Stimulated activated CD8-positive, alpha-beta memory T cell treated with anti-CD3 and anti-CD28 coated beads, Interleukin-7, amount 100 ng/mL, for 1 hour (primary cell): ENCODE measurements around the gene PRR14L.
A peak's percentile ranks its signal among the peaks of the same experiment; 100 is the strongest.
"Not testable (repeated sequence)": the region's sequence is repeated elsewhere in the genome, so short reads cannot be mapped to it uniquely, and the experiment has no call there.

Experiments
- DNase-seq, 2 donors: peaks; one replicate each; pipeline ENCODE4 v3.0.0-alpha.2; 2020; ENCODE audit warnings: low read depth in 2 of 2

The PRR14L gene

GRCh38 chr22:31749636-31750364 is at the start of gene PRR14L:
TSS of gene PRR14L (minus strand) at chr22:31750132. CDS start at chr22:31738860, 11,272 bp downstream.
- DNase-seq: peak; percentile 99 to 100

GRCh38 chr22:31799358-31799757 is 49.4 kb upstream of the PRR14L start:
- not testable (repeated sequence) for DNase-seq

GRCh38 chr22:31790240-31790639 is 40.3 kb upstream of the PRR14L start:
- no peak for DNase-seq

GRCh38 chr22:31789803-31790202 is 39.9 kb upstream of the PRR14L start:
- no peak for DNase-seq

- DNase-seq: no peak
Observed at GRCh38 chr22:31776231-31776630, 26.3 kb upstream of the PRR14L start.

GRCh38 chr22:31773416-31773815 is 23.5 kb upstream of the PRR14L start:
- DNase-seq: no peak

- DNase-seq: no peak
Observed at GRCh38 chr22:31768422-31769059, 18.6 kb upstream of the PRR14L start.

- no peak for DNase-seq
Observed at GRCh38 chr22:31764785-31765184, 14.9 kb upstream of the PRR14L start.

GRCh38 chr22:31758860-31759259 is 8.9 kb upstream of the PRR14L start:
- not testable (repeated sequence) for DNase-seq

GRCh38 chr22:31757265-31757664 is 7.3 kb upstream of the PRR14L start:
- DNase-seq: no peak

- DNase-seq: no peak
Observed at GRCh38 chr22:31754813-31755212, 4.9 kb upstream of the PRR14L start.

GRCh38 chr22:31753634-31754501 is 3.9 kb upstream of the PRR14L start, which contains the start of gene DEPDC5:
TSS of gene DEPDC5 (plus strand) at chr22:31754019. CDS start at chr22:31754922, 903 bp downstream.
- DNase-seq: peak; percentile 92 to 93

GRCh38 chr22:31753005-31753633 is 3.2 kb upstream of the PRR14L start:
- no peak for DNase-seq

- no peak for DNase-seq
Observed at GRCh38 chr22:31752096-31752847, 2.3 kb upstream of the PRR14L start.

- DNase-seq: no peak
Observed at GRCh38 chr22:31750365-31751284, 693 bp upstream of the PRR14L start.

GRCh38 chr22:31748490-31748889 is 1.4 kb downstream of the PRR14L start:
- DNase-seq: no peak

GRCh38 chr22:31747441-31747840 is 2.5 kb downstream of the PRR14L start:
- DNase-seq: no peak

GRCh38 chr22:31743871-31744270 is 6.1 kb downstream of the PRR14L start:
- no peak for DNase-seq

GRCh38 chr22:31742682-31743081 is 7.2 kb downstream of the PRR14L start:
- DNase-seq: no peak

GRCh38 chr22:31742115-31742514 is 7.8 kb downstream of the PRR14L start:
- no peak for DNase-seq
